Dedifferentiated amniotic fluid mesenchymal stem cell (primary cell): ENCODE data around the gene KCND2.
"Not testable (repeated sequence)": the region's sequence is repeated elsewhere in the genome, so short reads cannot be mapped to it uniquely, and the experiment has no call there.

ENCODE experiments used
- DNase-seq: peaks from one replicate; pipeline ENCODE4 v3.0.0-alpha.2; 2016; ENCODE audit errors: extremely low spot score

The KCND2 gene

DNA sequence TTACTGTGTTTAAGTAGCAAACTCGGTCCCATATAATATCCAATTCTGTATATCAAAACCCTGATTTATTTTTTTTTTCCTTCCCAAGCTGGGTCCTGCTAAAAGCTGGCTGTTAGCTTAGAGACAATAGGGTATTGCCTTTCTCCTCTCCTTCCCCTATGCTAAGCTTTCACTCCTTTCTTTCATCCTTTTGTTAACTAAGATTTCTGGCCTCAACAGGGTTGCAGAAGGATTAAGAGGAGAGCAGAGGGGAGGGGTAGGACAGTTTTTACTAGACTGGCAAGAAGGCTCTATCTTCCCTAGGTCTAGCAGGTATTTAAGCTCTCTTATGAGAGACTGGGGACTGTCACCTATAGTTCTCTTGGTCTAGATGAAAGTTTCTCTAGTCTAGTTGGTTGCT lies 229.2 kb downstream of the KCND2 start:
- DNase-seq: no peak

DNA sequence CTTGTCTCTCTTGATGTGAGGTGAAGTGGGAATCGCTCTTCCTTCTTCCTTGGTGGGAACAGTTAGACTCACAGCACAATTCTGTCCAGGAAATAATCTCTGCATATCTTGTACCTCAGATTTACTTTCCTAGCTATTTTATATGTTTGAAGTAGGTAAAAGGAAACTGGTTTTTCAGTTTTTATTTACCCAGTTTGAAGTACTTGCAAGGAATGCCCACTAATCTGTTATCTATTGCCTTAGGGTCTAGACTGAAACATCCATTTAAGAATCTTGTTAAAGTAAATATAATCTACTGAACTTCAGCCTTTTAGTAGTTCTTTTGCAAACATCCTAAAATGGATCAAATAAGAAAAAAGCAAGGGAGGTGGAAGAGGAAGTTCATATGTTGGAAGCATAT lies 229.8 kb downstream of the KCND2 start:
- no peak for DNase-seq

DNA sequence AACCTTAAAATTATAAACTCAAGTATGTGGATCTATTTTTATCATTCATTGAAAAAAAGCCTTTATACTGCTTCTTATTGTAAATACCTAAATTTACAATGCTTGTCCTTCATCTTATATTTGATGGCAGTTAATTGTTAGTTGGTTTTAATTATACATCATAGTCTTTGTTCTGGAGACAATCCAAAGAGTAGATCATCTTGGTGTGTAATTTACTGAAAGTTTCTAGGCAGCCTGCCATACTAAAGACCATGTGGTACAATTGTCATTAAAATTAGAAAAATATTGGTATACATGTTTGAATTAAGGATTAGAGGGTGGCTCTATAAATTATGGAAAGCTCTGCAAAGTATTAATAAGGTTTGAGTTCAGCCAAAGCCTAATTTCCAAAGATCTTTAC lies 231.4 kb downstream of the KCND2 start:
- no peak for DNase-seq

DNA sequence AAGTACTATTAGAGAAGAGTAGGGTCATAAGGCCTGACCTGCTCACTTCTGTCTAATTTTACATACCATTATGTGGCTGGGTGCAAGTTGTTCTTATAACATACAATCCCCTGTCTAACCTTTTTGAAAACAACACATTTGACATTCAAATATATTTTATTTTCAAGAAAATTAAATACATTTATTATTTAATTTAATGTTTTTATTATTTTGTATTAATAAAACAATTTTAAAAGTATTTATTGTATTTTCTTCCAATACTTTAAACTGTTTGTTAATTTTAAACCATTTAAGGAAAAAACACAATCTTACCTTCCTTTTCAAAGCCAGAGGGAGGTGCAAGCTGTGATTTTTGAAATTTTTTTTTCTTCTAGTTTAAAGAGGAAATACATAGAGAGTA lies 232.8 kb downstream of the KCND2 start:
- no peak for DNase-seq

DNA sequence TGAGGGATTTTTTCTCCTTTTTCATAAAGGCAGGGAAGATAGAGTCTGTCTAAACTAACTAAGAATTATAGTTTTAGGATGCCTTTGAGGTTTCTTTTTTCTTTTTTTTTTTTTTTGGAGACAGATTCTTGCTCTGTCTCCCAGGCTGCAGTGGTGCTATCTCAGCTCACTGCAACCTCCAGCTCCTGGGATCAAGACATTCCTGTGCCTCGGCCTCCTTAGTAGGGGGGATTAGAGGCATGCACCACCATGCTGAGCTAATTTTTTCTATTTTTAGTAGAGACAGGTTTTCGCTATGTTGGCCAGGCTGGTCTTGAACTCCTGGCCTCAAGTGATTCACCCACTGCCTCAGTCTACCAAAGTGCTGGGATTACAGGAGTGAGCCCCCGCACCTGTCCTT lies 239.7 kb downstream of the KCND2 start:
- no peak for DNase-seq

DNA sequence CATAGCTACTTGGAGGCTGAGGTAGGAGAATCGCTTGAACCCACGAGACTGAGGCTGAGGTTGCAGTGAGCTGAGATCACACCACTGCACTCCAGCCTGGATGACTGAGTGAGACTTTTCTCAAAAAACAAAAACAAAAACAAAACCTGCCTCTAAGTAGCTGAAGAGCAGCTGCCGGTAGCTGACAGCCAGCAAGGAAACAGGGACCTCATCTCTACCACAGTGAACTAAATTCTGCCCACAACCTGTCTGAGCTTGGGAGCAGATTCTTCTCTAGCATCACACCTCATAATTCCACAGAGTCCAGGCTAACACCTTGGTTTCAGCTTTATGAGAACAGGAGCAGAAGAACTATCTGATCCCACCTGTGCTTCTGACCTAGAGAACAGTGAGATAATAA lies 246.2 kb downstream of the KCND2 start:
- DNase-seq: no peak

DNA sequence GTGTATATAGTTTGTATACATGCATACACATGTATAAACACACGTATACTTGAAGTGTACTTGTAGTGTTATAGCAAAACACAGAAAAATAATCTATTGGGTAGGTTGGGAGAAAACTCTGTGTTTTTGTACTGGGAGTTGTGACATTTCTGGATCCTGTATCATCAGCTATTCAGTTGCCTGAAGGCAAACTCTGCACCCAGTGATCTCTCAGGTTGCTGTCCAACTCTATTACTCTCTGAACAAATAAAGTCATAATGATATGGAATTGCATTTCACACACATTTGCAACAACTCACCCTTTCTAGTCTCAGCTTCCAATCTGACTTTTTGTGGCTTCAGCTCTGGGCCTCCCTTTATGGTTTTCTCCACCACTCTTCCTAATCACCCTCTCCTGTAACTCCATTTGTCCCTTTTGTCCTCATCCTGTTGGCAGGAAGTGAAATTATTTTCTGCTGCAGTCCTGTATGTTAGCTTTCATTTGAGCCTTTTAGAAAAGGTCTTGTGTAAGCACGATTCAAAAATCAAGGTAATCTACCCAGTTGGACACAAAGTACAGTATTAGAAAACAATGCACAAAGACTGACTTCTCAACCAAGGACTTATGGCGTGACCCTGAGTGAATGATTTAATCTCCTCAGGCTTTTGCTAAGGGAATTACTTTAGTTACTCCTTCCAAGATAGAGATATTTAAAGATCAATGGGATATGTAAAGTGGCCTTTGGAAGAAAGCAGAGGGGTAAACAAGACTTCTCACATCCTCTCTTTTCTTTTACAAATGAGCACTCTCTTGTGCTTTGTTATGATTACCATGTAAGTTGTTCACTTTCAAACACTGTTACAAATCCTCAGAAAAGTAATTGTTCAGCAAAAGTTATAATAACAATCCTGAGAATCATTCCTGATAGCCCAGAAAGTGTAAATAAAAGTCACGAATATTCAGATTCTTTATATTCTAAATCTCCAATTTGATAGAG lies 249.1 kb downstream of the KCND2 start:
- no peak for DNase-seq

DNA sequence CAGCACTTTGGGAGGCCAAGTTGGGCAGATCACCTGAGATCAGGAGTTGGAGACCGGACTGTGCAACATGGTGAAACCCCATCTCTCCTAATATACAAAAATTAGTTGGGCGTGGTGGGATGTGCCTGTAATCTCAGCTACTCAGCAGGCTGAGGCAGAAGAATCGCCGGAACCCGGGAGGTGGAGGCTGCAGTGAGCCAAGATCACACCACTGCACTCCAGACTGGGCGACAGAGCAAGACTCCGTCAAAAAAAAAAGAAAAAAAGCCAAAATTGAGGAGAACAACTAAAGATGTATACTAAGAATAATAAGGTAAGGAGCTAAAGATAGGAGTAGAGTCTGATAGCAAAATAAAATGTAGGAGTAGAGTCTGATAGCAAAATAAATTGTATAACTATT lies 251.0 kb downstream of the KCND2 start:
- DNase-seq: no peak

DNA sequence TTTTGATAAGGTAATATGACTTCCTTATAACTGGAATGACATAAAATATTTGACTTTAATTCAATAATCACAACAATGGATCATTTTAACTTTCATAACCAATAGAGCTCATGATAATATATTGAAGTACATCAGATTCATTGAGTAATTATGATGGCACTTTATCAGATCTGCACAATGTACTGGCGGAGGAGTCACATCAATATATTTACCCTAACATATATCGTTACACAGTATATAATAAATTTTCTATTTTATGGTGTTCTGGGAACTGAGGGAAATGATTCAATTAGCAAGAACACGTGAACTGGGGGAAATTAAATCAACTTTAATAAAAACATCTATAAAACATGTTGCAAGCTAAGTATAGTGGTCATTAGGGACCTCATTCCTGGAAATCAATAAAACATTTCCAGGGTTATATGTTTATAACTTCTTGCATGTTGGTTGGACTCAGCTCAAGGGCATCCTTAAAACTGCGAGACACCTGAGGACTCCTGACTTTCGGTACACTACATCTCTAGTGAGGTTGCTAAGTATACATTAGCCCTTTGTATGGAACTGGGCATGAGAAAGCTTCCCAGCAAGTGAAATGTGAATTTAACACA lies 254.0 kb downstream of the KCND2 start:
- no peak for DNase-seq

DNA sequence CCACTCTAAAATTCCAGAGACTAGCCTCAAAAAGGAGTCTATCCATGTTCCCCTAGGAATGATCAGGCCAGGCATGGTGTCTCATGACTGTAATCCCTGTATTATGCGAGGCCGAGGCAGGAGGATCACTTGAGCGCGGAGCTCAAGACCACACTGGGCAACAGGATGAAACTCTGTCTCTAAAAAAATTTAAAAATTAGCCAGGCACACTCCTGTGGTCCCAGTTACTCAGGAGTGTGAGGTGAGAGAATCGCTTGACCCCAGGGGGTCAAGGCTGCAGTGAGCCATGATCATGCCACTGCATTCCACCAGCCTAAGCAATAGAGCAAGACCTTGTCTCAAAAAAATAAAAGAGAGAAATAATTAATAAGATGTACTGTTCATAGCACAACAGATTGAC lies 256.8 kb downstream of the KCND2 start:
- DNase-seq: no peak

DNA sequence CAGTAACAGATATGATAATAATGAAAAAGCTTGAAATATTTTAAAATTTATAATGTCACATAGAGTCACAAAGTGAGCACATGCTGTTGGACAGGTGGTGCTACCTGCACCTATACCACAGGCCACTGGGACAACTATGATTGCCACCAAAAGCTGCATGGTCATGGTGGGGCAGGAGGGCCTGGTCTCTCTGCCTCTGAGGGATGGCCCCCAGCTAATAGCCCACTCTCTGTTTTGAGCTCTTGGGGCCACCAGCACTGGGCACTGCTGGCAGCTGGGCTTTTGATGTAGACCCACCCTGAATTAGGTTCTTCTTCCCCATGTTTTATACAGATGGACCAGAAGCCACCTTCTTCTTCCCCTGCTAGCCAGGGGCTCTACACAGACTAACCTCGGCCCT lies 265.4 kb downstream of the KCND2 start:
- DNase-seq: no peak

DNA sequence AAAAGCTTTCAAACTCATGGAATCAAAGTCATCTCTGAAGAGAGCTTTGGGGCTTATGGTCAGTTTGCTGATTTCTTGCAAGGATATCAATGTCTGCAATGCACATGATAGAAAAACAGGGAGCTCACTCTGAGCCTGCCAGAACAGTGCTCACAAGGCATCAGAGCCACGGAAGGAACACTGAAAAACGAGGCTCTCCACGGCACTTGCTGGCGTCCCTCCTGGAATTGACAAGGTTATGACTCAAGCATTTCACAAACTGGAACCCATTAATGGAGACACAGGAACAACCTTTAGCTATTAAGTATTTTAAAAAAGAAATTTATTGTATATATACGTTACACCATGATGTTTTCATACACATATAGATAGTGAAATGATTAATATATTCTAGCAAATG lies 266.3 kb downstream of the KCND2 start:
- DNase-seq: no peak

DNA sequence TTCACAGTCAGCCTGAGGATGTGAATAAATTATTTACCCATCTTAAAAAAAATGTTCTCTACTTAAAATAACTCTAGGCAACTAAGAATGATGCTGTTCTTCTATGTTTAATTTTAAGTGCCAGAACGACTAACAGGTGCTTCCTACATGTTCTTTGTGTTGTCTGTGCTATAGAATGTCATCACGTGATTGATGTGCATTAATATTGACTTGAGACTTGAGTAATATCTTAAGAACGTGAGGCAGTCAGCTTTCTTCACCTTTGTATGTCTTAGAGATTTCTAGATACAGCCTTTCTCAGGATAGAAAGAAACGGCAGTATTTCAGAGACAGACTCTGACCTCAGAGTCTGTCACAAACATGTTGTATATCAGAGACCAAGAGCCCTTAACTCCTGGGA lies 274.6 kb downstream of the KCND2 start:
- DNase-seq: no peak

DNA sequence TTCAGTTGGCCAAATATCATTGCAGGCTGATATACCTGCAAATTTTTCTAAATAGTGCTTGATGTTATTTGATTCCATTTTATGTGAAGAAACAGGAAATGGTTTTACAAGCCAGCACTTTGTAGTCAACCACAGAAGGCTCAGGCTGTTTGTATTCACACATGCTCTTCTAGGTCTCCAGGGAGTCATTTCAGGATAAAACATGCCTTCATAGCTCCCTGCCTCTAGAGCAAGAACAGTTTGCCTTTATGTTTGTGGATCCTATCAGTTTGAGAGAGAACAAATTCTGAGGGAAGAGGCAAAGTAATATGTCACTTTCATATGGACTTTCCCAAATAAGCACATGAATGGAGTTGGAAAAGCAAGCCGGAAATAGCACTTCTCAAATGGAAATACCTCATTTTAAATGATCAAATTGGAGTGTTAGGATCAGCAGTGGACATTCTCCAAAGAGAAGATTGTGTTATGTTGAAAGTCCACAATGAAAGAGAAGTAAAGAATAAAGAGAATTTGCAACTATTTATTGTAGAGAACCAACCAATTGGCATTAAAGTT lies 277.6 kb downstream of the KCND2 start:
- no peak for DNase-seq

DNA sequence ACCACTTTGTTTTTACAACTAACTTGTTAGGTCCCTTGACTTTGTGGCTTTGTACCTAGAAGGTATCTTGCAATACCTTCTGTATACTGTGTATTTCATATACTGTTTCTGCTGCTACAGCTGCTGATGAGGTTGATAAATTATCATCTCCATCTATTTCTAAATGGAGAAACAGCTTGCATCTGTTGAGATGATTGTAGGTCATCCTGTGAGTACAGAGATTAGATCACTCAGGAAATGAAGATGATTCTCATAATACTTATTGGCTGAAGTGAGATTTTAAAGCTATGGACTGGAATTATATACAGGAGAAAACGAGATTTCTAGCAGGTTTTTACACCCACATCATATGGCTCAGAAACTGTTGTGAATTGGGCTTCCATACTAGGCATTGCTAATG lies 280.5 kb downstream of the KCND2 start:
- no peak for DNase-seq

DNA sequence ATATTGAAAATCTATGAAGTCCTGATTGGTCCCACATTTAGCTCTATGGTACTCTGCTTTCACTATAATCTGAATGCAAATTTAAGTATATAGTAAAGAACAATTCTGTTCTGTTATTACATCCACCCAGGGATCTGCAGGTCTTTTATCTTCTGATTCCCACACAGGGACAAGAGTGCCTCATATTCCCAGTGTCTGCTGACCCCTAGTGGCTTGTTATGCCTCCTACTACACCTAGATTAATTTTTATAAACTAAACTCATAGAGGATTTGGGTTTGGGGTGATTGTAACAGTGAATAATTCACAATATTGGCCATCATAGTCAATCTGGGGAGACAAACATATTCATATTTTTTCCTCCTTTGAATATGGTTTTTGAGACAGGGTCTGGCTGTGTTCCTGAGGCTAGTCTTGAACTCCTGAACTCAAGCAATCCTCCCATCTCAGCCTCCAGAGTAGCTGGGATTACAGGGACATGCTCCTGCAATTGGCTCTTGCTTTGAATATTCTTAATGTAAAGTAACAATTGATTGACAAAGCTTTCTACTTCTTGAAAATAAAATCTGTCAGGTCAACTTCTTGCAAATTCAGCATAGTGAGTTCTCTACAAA lies 282.1 kb downstream of the KCND2 start:
- peak; percentile 22 for DNase-seq

DNA sequence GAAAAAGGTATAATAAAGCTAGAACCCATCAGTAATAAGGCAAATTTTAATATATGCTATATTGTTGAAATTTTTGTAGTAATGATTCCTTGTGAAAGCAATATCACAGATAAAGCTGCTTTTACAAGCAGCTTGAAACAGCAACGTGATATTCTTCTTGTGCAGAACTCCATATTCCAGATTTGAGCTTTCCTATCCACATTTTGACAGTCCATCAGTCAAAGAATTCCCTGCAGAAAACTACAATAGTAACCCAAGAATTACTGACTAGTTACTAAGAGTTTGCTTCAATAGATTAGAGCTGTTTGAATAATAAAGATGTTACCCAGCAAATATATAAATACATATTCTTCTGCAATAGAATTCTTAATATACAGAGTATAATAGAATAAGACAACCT lies 291.2 kb downstream of the KCND2 start:
- no peak for DNase-seq

DNA sequence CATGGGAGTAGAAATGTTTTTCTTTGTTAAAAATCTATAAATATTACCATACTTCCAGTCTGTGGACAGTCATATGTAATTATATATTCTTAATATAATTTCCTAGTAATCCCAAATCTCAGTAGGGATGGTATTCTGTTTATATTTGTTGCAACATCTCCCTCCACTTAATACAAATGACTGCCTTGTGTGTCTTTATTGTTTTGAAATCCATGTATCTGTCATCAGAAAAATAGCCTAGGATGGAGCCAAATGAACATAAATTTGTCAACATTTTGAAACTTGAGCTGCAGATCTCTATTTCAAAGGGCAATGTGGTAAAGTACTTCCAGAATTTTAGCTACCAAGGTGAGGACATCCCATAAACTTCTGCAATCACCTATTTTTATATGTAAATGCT lies 294.2 kb downstream of the KCND2 start:
- DNase-seq: no peak

DNA sequence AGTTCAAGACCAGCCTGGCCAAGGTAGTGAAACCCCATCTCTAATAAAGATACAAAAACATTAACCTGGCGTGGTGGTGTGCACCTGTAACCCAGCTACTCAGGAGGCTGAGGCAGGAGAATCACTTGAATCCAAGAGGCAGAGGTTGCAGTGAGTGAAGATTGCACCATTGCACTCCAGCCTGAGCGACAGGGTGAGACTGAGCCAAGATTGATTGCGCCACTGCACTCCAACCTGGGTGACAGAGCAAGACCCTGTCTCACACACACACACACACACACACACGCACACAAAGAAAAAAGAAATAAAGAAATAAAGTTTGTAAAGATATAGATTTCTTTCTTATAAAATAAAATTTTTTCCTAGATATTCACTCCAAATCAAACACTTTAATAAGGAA lies 305.7 kb downstream of the KCND2 start:
- not testable (repeated sequence) for DNase-seq

DNA sequence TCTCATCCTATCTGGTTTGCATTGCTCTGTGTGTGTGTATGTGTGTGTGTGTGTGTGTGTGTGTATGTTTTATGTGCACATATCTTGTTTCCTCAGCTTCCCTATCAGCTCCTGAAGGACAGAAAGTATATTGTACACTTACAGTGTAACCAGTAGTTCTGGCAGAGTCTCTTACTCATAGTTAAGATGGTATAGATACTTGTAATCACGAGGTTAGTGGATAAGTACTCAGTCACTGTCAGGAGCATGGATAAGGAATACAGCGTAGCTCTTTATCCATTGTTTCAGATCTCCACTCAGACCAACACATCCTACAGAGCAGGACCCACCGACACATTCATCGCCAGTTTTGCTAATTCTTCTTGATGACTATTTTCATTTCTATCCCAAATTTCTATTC lies 309.9 kb downstream of the KCND2 start:
- no peak for DNase-seq

DNA sequence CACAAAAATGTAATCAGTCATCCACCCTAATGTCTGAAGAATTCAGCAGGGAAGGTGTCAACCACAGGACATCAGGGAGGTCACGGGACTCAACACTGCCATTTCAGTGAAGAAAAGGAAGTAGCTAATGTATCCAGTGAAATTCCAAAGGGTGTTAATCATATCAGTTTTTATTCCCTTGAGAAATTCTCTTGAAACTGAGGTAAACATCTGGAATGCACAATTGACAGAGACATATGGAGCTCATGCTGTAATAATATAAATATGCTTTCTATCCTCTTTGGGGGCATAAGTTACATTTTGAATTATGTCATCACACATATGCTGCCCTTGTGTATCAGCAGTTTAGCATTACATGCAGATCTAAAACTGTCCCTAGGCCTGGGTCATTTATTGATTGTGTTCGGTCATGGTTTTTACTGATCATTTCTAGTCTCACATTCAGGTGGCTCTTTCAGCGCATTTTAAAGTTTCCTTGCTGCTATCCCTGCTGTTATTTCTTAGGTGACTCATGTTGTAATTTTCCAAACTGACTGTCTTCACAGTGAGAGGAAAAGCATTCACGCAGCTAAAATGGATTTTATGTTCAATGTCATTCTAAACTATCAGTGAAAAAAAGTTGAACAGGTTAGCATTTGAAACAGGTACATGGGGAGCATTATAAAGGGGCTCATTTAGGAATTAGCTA lies 311.1 kb downstream of the KCND2 start:
- DNase-seq: no peak

DNA sequence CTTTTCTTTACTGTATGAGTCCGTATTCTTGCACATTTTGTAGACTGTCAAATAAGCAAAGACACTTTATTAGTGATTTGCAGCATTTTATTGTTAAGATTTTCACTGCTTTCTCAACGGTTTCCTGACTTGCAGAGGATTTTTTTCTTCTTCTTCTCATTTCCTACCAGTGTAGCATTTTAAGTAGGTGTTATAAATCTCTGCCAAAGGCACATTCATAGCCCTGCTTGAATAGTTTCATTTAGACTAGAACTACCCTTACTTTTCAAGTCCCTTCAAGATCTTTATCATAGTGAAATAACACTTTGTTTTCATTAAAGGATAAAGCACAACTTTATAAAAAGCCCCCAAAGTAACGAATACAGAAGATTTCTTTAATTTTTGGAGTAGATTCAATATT lies 313.6 kb downstream of the KCND2 start:
- no peak for DNase-seq
